Measurements from ENCODE around the gene CSNK1A1L. TPM values are rescaled to one million over a fixed set of nuclear protein-coding genes. Genes with fewer than 3 reads are reported as not detected.
"Not testable (repeated sequence)": the region's sequence is repeated elsewhere in the genome, so short reads cannot be mapped to it uniquely, and the experiment has no call there.

The CSNK1A1L gene
- total RNA-seq, 2 experiments from 2014 or later = 0.08 TPM; not detected in 1

DNA sequence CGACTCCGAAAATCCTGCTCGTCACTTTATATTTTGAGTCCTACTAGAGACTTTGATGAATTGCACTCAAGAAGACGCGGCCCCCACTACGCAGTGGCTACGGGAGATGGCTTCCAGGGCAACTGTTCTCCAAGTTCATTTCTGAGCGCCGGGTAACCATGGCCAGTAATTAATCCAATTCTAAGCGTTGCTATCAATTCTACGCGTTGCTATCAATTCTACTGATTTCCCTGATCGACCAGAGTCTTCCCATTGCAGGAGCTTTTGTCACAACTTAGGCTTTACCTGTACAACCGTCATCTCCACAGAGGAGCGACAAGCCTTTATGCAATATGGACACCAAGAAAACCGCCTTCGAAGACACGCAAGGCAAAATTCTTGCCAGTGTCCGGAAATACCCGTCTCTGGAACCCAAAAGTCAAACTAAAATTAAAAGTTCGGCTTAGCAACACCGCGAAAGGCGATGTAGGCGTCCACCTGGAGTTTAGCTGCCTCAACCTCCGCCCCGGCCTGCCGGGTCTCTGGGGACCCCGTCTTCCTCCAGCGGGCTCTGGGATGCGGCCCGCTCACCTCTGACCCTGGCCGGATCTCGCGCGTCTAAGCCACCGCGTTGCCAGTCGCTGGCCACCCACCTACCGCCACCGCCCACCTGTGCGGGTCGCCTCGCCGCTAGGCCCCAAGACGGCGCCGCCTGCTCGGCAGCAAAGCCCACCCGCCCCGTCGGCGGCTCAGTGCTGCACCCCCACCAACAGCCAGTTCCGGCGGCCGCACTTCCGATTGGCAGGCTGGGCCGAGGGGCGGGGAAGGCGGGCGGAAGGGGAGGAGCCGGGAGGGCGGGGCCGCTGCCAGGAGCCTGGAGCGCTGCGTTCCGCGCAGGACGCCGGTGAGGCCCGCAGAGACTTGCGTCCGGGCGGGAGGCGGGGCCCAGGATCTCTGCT lies 46.3 kb downstream of the CSNK1A1L start, which contains the start of gene SUPT20H:
SUPT20H (minus strand) TSS at position 779 of the 938 bp plus-strand sequence. CDS start 8,198 bp downstream, outside the sequence.
- H3K36me3 Mint-ChIP-seq = peaks cover 39% of the 10 kb centered on the region
- H3K4me3 Mint-ChIP-seq = peak within 1 kb of the TSS; percentile 86
- peak; percentile 94 for DNase-seq
- no peaks in the 10 kb centered on the region for H3K27me3 Mint-ChIP-seq
- H3K9me3 Mint-ChIP-seq = peaks cover 6% of the 10 kb centered on the region
- peaks cover 17% of the 10 kb centered on the region for H3K4me1 Mint-ChIP-seq
- peak within 1 kb of the TSS; percentile 96 for H3K27ac Mint-ChIP-seq

DNA sequence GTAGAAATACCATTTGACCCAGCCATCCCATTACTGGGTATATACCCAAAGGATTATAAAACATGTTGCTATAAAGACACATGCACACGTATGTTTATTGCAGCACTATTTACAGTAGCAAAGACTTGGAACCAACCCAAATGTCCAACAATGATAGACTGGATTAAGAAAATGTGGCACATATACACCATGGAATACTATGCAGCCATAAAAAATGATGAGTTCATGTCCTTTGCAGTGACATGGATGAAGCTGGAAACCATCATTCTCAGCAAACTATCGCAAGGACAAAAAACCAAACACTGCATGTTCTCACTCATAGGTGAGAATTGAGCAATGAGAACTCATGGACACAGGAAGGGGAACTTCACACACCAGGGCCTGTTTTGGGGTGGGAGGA lies 49.2 kb downstream of the CSNK1A1L start:
- Mint-ChIP-seq H3K36me3 (peaks cover 66% of the 10 kb centered on the region), H3K4me1 (peaks cover 37% of the 10 kb centered on the region)
- not testable (repeated sequence) for H3K27ac Mint-ChIP-seq

More for the DNA sequence above, 49.2 kb downstream of the CSNK1A1L start:
- not testable (repeated sequence) for H3K27me3 Mint-ChIP-seq, H3K9me3 Mint-ChIP-seq, DNase-seq, H3K4me3 Mint-ChIP-seq

Other genes starting within 250 kb of the CSNK1A1L start
- under 1 TPM; 0.10 to 0.54 TPM for gene SMAD9, start 185.4 kb downstream of the CSNK1A1L start, total RNA-seq
- 10 to 100 TPM; 41.6 to 42.3 TPM for gene ALG5, start 106.3 kb downstream of the CSNK1A1L start, total RNA-seq
- 100 to 1,000 TPM; 188 to 193 TPM for gene EXOSC8, start 104.9 kb downstream of the CSNK1A1L start, total RNA-seq
- 10 to 100 TPM; 47.3 to 53.5 TPM for gene SUPT20H, start 46.0 kb downstream of the CSNK1A1L start, total RNA-seq